NCI-H226 (cell line): Measurements from ENCODE around the gene SLC29A3.

Experiments used
- DNase-seq: peaks from one replicate; pipeline ENCODE4 v3.0.0-alpha.2; 2015

SLC29A3 gene

GRCh38 chr10:71325267-71325666, 6.2 kb downstream of the SLC29A3 start:
- DNase-seq: no peak

GRCh38 chr10:71326464-71326881, 7.4 kb downstream of the SLC29A3 start:
- DNase-seq: no peak

GRCh38 chr10:71330789-71331404, 11.8 kb downstream of the SLC29A3 start:
- no peak for DNase-seq

GRCh38 chr10:71331736-71332135, 12.7 kb downstream of the SLC29A3 start:
- DNase-seq: no peak

GRCh38 chr10:71332466-71332865, 13.4 kb downstream of the SLC29A3 start:
- DNase-seq: no peak

GRCh38 chr10:71333129-71333887, 14.2 kb downstream of the SLC29A3 start:
- DNase-seq: no peak

- DNase-seq: no peak
These were observed 15.2 kb downstream of the SLC29A3 start for GRCh38 chr10:71334221-71334791.

- no peak for DNase-seq
These were observed 16.2 kb downstream of the SLC29A3 start for GRCh38 chr10:71335173-71335708.

- no peak for DNase-seq
These were observed 17.6 kb downstream of the SLC29A3 start for GRCh38 chr10:71336632-71337031.

GRCh38 chr10:71337219-71337701, 18.2 kb downstream of the SLC29A3 start:
- DNase-seq: no peak

GRCh38 chr10:71338728-71339495, 19.9 kb downstream of the SLC29A3 start:
- DNase-seq: peak; percentile 50

GRCh38 chr10:71339796-71340589, 20.9 kb downstream of the SLC29A3 start:
- peak; percentile 16 for DNase-seq

- DNase-seq: no peak
These were observed 23.7 kb downstream of the SLC29A3 start for GRCh38 chr10:71342573-71343391.

- no peak for DNase-seq
These were observed 24.3 kb downstream of the SLC29A3 start for GRCh38 chr10:71343392-71343773.

GRCh38 chr10:71344154-71344925, 25.3 kb downstream of the SLC29A3 start:
- no peak for DNase-seq

GRCh38 chr10:71344993-71345480, 26.0 kb downstream of the SLC29A3 start:
- DNase-seq: no peak

- no peak for DNase-seq
These were observed 26.6 kb downstream of the SLC29A3 start for GRCh38 chr10:71345694-71346093.

- no peak for DNase-seq
These were observed 27.7 kb downstream of the SLC29A3 start for GRCh38 chr10:71346731-71347130.

- DNase-seq: no peak
These were observed 28.7 kb downstream of the SLC29A3 start for GRCh38 chr10:71347587-71348395.
